Mucosa of gallbladder (tissue), 1 donor: ENCODE measurements around the gene PSMB7. TPM values are rescaled to one million over a fixed set of nuclear protein-coding genes. Genes with fewer than 3 reads are reported as not detected.

Experiments used
- total RNA-seq: library from RNA; stranded (reverse); gene quantifications from one replicate; pipeline ENCODE4 v1.2.1, GENCODE V29; 2021
- donor health status: DM: no; HTN: no; CAD: no.

Gene PSMB7
- total RNA-seq, 1 donor from 2014 or later = 86.1 TPM

Other genes with a start within 250 kb of the PSMB7 start
- gene NEK6, start 157.5 kb downstream of the PSMB7 start, total RNA-seq = 96.7 TPM
- not detected for gene ADGRD2, start 35.0 kb upstream of the PSMB7 start, total RNA-seq
- gene NR5A1, start 92.0 kb upstream of the PSMB7 start, total RNA-seq = 0.37 TPM